ENCODE data around the gene CD84.

Gene CD84

DNA sequence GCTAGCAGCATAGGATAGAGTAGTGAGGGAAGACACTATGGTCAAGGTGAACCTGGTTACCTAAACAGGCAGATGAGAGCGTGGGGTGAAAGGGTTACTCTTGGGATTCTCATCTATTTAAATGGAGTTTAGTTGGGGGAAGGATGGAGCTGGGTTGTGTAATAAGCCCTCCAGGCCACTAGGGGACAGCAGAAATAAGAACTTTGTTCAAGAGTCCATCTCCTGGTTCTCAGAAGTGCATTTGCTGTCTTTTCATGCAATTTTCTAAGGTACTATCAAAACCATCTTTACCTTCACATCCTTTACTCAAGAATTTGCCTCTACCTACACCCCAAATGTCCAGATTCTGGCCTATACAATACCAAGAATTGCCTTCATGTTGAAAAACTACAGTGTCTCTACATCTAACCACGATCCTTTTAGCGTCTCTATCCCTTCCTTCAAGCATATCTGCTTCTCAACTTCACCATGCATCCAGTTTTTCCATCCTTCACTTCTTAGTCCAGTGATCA, 39.5 kb upstream of the CD84 start:
- TF ChIP-seq CTCF (IDR thresholded peaks at IDR 0.05; ENCODE audit: low read depth, low read length), result no peak
- no peak for DNase-seq (ENCODE audit: extremely low read depth, low read depth)

- no peak for TF ChIP-seq CTCF (IDR thresholded peaks at IDR 0.05; ENCODE audit: low read depth, low read length)
- no peak for DNase-seq (ENCODE audit: extremely low read depth, low read depth)
These were observed 39.0 kb upstream of the CD84 start for GRCh38 chr1:160618327-160618726.

DNA sequence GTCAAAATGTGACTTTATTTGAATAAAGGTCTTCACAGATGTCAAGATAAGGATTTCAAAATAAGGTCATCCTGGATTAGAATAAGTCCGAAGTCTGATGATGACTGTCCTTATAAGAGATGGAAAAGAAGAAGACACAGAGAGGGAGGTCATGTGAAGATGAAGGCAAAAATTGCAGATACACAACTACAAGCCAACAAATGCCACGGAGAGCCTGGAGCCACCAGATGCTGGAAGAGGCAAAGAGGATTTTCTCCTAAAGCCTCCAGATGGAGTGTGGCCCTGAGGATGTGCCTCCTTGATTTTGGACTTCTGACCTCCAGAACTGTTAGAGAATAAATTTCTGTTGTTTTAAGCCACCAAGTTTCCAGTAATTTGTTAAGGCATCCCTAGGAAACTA, 36.4 kb upstream of the CD84 start:
- no peak for TF ChIP-seq CTCF (IDR thresholded peaks at IDR 0.05; ENCODE audit: low read depth, low read length)
- no peak for DNase-seq (ENCODE audit: extremely low read depth, low read depth)

- DNase-seq (ENCODE audit: extremely low read depth, low read depth), result no peak
- no peak for TF ChIP-seq CTCF (IDR thresholded peaks at IDR 0.05; ENCODE audit: low read depth, low read length)
These were observed 35.1 kb upstream of the CD84 start for GRCh38 chr1:160614410-160614809.

- DNase-seq (ENCODE audit: extremely low read depth, low read depth), result no peak
- TF ChIP-seq CTCF (IDR thresholded peaks at IDR 0.05; ENCODE audit: low read depth, low read length), result no peak
These were observed 33.4 kb upstream of the CD84 start for GRCh38 chr1:160612613-160613218.

DNA sequence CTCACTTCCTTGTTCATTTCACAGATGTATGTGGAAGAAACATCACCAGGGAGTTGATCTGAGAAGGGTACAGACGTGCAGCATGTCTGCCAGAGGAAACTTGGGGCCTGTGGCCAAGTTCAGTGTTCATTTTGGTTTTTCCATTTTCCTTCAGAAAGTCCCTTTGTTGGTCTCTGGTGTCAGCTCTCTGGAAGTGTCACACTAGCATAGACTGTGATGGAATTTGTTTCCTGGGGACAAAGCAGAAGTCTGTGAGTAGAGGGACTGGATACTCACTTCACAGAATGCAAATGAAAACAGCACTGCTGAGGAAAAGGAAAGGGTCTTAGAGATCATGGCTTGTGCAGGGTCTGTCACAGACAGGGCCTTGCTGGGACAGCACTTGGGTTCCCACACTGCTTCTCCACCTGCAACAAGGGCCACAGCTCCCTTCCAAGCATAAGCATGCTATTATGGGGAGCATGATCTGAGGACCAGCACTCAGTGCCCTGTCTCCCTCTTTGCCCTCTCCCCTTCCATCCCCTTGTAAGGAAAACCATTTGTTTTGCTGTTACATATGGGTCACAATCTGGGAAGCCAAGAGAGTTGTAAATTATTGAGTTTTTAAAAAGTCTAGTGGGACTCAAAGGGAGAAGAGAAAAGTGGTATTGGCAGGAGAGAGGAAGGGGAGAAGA, 31.4 kb upstream of the CD84 start:
- no peak for TF ChIP-seq CTCF (IDR thresholded peaks at IDR 0.05; ENCODE audit: low read depth, low read length)
- no peak for DNase-seq (ENCODE audit: extremely low read depth, low read depth)

DNA sequence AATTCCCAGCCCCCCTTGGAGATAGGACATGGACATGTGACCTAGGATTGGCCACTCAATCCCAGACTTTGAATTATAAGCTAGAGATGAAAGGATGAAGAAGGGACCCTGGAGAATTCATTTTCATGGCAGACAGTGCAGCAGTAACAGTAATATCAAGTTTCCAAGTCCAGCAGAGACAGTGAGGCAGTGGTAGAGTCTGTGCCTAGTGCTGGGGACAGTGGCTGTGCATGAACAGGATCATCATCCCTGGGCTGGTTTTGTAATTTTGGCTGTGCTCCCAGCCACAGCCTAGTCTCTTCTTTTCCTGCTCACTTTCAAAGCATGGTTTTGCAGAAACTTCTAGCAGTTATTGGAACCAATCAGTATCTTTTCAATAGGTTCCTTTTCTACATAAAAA, 29.6 kb upstream of the CD84 start:
- TF ChIP-seq CTCF (IDR thresholded peaks at IDR 0.05; ENCODE audit: low read depth, low read length), result no peak
- no peak for DNase-seq (ENCODE audit: extremely low read depth, low read depth)

All from AG09319 (cell line).